Measurements from ENCODE around the gene ARGLU1.

ARGLU1 gene

DNA sequence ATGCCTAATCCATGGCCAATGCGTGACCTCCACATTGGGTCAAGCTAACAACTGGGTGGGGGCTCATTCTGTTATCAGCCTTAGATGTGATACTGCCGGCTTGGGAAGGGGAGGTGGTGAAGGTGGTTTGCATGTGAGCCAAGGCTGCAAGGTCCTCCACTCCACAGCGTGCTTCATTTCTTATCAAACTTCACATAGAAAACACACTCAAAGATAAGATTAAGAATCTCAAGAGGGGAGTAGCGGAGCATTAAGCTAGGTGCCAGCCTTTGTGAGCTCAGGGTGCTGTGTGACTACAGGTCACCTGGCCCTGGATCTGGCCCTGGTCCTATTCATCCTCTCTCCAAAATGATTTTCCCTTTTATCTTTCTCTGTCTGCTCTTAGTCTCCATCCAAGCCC is 13.3 kb upstream of the ARGLU1 start:
- no peak for DNase-seq

DNA sequence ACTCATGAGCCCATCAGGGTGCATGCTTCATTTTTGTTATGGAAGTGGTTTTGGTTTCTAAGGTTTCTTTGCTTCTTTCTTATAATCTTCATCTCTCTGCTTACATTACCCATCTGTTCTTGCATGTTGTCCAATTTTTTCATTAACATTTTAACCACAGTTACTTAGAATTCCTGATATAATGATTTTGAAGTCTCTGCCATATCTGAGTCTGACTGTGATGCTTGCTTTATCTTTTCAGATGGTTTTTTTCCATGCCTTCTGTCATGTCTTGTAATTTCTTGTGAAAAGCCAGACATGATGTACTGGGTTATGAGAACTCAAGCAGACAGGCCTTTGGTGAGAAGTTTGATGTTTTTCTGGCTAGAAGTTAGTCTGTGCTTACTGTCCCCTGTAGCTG is 8.0 kb upstream of the ARGLU1 start:
- no peak for DNase-seq

DNA sequence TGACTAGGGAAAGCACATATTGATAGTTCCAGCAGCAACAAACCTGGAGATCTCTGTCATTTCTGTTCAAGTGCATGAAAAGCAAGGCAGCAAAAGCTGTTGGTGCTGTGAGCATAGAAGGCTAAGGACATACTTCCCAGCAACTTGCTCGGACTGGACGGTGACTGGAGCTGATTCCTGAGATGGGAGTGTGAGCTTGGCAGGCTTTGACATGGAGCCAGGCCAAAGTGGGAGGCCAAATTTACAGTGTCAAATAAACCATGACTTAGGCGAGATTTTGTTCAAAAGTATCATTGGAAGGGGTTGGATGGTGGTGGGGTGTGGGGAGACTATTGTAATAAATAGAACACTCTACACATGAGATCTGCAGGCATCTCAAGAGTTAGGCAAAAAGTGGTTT is 5.9 kb upstream of the ARGLU1 start:
- no peak for DNase-seq

DNA sequence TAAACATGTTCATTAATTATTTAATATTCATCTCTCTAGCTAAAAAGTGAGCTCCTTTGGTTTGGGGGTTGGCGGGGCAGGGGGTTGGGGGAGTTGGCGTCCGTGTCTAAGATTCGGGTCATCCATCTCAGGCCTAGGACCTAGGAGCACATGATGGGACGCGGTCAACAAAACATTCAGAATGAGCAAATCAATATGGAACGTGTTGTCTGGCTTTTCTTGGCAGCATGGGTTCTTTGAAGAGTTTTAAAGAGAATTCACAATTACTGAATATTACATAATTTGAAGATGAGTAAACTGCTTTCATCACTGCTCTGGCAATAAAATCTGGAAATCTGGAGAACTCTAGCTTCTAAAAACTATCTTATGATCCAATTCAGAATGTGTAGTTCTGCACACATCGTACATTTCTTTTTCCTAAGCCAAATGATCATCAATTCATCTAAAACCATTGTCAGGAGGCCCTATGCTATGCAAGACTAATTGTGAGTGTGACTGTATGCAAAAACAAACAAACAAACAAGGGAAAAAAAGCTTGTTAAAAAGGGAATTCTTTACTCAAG is 5.4 kb upstream of the ARGLU1 start:
- no peak for DNase-seq

GRCh38 chr13:106570299-106570852 is 2.4 kb upstream of the ARGLU1 start:
- DNase-seq, result peak; percentile 94

GRCh38 chr13:106569233-106570095 is 1.5 kb upstream of the ARGLU1 start:
- DNase-seq, result no peak

GRCh38 chr13:106568299-106569003 is 514 bp upstream of the ARGLU1 start:
- no peak for DNase-seq

GRCh38 chr13:106566641-106567473 is 1.1 kb downstream of the ARGLU1 start:
- DNase-seq, result peak; percentile 25

GRCh38 chr13:106565127-106565775 is 2.7 kb downstream of the ARGLU1 start:
- DNase-seq, result no peak

GRCh38 chr13:106562301-106562700 is 5.6 kb downstream of the ARGLU1 start:
- no peak for DNase-seq

GRCh38 chr13:106561551-106562170 is 6.3 kb downstream of the ARGLU1 start:
- DNase-seq, result no peak

DNA sequence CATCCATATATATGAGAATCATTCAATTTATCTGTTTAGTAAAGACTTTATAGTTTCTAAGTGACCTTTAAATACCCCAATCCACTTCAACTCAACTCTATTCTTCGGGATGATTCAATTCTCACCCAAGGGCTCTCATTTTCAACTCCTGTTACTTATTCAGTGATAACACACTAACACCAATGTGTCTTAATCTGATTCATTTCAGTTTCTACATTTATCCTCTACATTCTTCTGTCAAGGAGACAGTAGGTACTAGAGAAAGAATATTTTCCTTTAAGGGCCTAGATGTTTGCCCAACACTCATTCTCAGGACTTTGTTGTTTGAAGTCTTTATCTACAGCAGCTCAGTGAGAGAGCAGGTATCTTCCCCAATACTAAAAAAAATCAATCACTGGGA is 7.1 kb downstream of the ARGLU1 start:
- no peak for DNase-seq

- DNase-seq, result no peak
These were observed 9.4 kb downstream of the ARGLU1 start for GRCh38 chr13:106558527-106558926.

DNA sequence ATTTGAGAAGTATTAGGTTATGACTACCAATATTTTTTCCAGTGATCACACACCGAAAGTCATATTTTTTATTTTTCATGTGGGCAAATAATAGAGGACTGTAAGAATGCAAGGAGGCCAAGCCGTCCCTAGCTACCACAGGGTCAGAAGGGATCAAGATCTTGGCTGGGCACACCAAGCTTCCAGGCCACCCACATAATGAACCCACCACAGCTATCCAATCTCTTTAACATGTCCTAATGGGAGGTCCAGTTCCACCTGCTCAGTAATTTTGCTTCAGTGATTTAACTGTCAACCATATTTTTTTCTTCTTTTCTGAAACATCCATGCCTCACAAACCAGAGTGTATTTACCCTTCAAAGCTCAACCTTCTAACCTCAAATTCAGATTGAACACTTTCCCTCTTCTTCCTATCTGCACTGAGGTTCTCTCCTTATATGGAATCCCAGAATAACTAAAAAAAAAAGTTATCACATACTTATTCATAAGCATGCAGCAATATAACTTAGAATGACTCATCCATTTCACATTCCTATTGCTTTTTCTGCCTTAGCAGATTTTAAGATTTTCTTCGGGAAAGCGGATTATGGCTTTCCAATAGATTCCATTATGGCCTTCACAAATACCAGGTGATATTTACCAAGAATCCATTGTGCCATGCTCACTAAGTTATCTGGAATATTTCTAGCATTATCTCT is 12.2 kb downstream of the ARGLU1 start:
- DNase-seq, result no peak

GRCh38 chr13:106551751-106552150 is 16.2 kb downstream of the ARGLU1 start:
- no peak for DNase-seq

DNA sequence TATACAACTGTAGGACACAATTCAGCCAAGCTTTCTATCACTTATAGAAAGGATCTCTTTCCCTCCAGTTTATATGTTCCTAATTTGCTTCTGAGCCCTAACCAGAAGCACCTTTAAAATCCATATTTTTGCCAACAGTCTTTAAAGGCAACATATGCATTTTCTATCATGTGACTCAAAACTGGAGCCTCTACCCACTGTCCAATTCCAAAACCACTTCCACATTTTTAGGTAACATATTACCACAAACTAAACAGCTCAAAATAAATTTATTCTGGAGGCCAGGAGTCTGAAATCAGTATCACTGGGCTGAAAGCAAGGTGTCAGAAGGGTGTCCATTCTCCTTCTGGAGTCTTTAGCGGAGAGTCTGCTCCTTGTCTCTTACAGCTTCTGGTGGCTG is 16.6 kb downstream of the ARGLU1 start:
- DNase-seq, result no peak

DNA sequence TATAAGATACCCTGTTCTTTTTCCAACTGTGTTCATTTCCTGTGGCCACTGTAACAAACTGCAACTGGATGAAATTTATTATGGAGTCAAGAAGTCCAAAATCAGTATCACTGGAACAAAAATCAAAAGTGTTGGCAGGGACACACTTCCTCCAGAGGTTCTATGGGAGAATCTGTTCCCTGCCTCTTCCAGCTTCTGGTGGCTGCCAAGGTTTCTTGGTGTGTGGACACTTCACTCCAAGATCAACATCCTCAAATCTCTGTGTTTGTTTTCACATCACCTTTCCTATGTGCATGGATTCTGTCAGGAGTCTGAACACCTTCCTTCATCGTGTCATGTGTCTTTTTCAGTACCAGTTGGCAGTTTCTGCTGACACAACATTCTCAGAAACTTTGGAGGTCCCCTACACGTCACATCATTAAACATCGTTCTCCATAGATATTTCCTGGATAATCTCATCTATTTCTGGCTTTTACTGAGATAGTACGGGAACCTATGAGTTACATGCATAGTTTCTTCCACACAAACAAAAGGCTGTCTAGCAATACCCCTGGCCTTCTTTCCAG is 17.3 kb downstream of the ARGLU1 start:
- DNase-seq, result no peak

DNA sequence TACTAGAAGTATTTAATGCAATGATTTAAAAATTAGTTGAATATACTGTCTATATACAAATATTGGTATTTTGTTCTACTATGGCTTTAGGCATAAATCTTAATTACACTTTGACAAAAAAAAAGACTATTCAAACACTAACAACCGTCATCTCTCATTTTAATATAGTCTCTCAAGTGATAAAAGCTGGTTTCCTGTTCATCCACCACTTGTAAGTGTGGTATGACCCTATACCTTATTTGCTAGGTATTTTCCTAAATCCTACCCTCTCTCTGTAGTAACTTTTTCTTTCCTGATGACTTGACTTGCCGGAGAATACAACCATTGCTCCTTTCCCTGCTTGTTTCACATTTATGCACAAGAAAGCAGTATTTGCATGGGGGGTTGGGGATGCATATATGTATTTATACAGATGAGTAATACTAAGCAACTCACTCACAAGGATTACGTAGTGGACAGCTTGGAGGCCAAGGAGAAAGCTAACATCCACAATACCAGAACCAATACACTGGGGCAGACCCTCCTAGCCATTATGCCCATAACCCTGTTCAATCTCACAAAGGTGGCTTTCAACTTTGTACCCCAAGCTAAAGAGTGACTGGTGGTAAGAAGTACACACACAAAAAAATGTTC is 19.8 kb downstream of the ARGLU1 start:
- DNase-seq, result no peak

DNA sequence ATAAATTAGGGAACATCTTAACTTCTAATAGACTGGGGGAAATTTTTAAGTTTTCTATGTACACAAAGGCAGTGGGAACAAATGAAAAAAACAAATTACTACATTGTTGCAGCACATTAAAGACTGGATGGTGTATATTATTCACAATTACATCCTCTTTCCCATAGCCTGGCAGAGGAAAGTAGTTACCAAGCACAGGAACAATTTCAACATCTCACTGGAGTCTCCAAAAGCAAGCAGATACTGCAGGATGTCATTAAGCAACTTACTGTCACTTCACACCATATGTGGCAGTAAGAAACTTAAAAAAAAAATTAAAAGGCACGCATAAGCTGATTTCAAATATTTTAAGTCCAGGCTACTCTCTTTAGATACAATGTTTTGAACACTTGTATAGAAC is 26.1 kb downstream of the ARGLU1 start:
- no peak for DNase-seq

- DNase-seq, result no peak
These were observed 27.3 kb downstream of the ARGLU1 start for GRCh38 chr13:106540613-106541012.
